Pancreas (tissue), 10 donors: ENCODE data around the gene ARHGEF38. TPM values are rescaled to one million over a fixed set of nuclear protein-coding genes. Genes with fewer than 3 reads are reported as not detected.

ENCODE experiments used
- ATAC-seq, 4 donors: fragments of 200-7000 bp; cut with Tn5 transposase; one replicate each; pipeline versions ENCODE4 v1.8.0 to v1.9.1; 2020; ENCODE audit warnings: mild to moderate bottlenecking in 4 of 4, moderate library complexity in 4 of 4
- DNase-seq, 6 donors: peaks; one replicate each; pipeline ENCODE4 v3.0.0-alpha.2; 2020
- FAIRE-seq: peaks from 2 replicates; lab custom pipeline; 2012; peaks lifted over from hg19 to GRCh38; lab: Jason Lieb, UNC
- H3K27ac ChIP-seq, 4 donors: fragments of 200-600 bp; sonication (generic); 1 replicate in 3 of 4; 2 replicates in 1 of 4; pipeline versions ENCODE4 v1.5.0 to v1.8.0; 2020
- H3K27me3 ChIP-seq, 4 donors: fragments of 200-600 bp; one replicate each; pipeline ENCODE4 v1.8.0; 2021
- H3K36me3 ChIP-seq, 3 donors: fragments of 200-600 bp; sonication (generic) in 1 of 3; one replicate each; pipeline versions ENCODE4 v1.5.0 to v1.8.0; 2020 to 2021
- H3K4me1 ChIP-seq, 3 donors: fragments of 200-600 bp; one replicate each; pipeline ENCODE4 v1.8.0; 2021
- H3K4me3 ChIP-seq, 4 donors: fragments of 200-600 bp; sonication (generic) in 2 of 4; one replicate each; pipeline versions ENCODE4 v1.5.0 to v1.8.0; 2020 to 2021
- H3K9me3 ChIP-seq, 4 donors: fragments of 200-600 bp; one replicate each; pipeline ENCODE4 v1.8.0; 2021
- CTCF ChIP-seq, 4 donors: fragments of 200-600 bp; sonication (generic) in 3 of 4; IDR thresholded peaks; one replicate each; pipeline versions ENCODE4 v1.5.0 to v1.8.0; 2021; ENCODE audit warnings: antibody characterized with exemption in 4 of 4
- WGBS, 2 donors: extraction: QIAGEN DNeasy Blood & Tissue Kit; methylation state at CpG; one replicate each; pipeline ENCODE4 v1.1.7; 2013; 5-methylcytosine and 5-hydroxymethylcytosine counted together
- intact Hi-C, 3 donors: fragments of 100-400 bp; cut with DNase I; formaldehyde crosslinking; loops; one replicate each; pipeline versions ENCODE4 v1.11.1 to v1.14.2; 2022
- polyA plus RNA-seq, 2 donors: library from polyadenylated mRNA; stranded (reverse); fragments of 200-250 nt; gene quantifications; one replicate each; pipeline ENCODE4 v1.2.3, GENCODE V29; 2013
- total RNA-seq, 6 donors: library from RNA; stranded (reverse); fragmentation: NEBNext Ultra II Directional in 4 of 6; extraction: Animal tissue kit (Norgen Biotek cat#: 25700) in 4 of 6; gene quantifications; one replicate each; pipeline versions ENCODE4 v1.2.1 to v1.2.4, GENCODE V29; 2021 to 2023
- donor health status: healthy with polysubstance abuse.
- donor health status: DM: no; HTN: no; CAD: no; lungs with moderate emphysema.
- donor health status: DM: no; HTN: no; CAD: no.
- donor health status: control.
- donor health status: control.
- donor health status: Bipolar disorder and iron deficiency.
- donor health status: DM: yes; HTN: yes; CAD: no.
- donor health status: DM: no; HTN: no; CAD: no.
- donor health status: DM: no; HTN: no; CAD: no.
- donor health status: DM: yes; HTN: yes; CAD: no.

ARHGEF38 gene
- total and polyA plus RNA-seq, 8 donors = 5.0 to 19.2 (median 8.2) TPM

DNA sequence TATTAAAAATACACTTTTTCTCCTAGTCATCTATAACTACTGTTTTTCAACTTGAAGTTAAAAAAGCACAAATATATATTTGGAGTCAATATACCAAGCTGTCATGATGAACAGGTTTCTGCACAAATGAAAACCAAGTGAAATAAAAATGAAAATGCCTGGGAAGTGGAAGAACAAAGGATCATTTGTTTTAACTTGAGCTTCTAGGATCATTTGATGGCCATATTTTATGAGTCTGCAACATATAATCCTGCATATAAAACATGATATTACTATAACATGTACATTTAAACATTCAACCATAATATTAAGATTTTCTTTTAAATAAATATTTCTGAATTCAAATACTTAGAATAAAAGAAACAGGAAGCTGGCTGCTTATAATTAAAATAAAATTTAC is 8.5 kb upstream of the ARHGEF38 start:
- H3K27ac ChIP-seq = peak overlapping the region in 2 of 4 donors; percentile 8 to 48
- DNase-seq (no peak), ATAC-seq (no peak), FAIRE-seq (peak; percentile 34)
- H3K27me3 ChIP-seq = no peaks in the 10 kb centered on the region
- no peak for TF ChIP-seq CTCF (IDR thresholded peaks at IDR 0.05)
- no peak overlapping the region for H3K4me3 ChIP-seq
- H3K36me3 ChIP-seq = no peaks in the 10 kb centered on the region
- no peaks in the 10 kb centered on the region for H3K9me3 ChIP-seq
- peaks cover 10 to 34% (median 24%) of the 10 kb centered on the region in 3 donors for H3K4me1 ChIP-seq
- intact Hi-C loops = no loop called here

DNA sequence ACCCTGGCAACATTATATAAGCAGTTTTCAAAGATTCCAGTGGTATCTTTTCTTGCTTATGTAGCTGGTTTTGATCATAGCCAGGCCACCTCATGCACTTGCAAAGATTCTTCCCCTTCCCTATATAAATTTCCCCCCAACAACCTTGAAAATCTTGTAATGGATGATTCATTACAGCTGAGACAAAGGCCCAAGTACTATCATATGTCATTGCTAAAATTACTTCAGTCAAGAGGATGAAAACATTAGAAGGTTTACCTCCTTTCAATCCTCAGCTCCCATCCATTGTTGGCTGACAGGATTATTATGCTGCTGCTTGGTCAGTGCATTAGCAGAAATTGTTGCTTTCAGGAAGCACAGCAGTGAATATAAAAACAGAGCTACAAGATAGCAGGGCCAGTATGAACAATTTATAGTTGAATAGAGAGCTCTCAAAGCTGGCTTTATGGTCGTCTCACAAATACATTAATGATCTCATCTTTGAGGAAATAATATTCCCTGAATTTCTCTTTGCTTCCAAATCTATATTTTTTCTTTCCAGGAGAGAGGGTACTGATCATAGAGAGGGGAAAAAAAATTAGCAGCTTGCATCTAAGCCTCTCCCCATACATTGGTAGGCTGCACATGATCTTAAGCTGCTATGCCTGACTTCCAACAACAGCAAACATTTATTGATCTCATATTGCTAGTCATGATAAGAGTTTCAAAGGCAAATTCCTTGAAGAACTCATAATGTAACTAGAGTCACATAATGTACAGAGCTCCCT is 7.7 kb upstream of the ARHGEF38 start:
- H3K27me3 ChIP-seq = no peaks in the 10 kb centered on the region
- no peak for TF ChIP-seq CTCF (IDR thresholded peaks at IDR 0.05)
- H3K36me3 ChIP-seq = no peaks in the 10 kb centered on the region
- 20 to 29% methylated on average over 1 of the region's 1 CpG for WGBS, 2 donors
- no peaks in the 10 kb centered on the region for H3K9me3 ChIP-seq
- ATAC-seq = peak in 2 of 4 donors; percentile 18 to 37
- FAIRE-seq = no peak
- intact Hi-C loops = no loop called here
- no peak for DNase-seq
- H3K27ac ChIP-seq = peak overlapping the region in 2 of 4 donors; percentile 8 to 48
- H3K4me3 ChIP-seq = no peak overlapping the region
- peaks cover 10 to 34% (median 24%) of the 10 kb centered on the region in 3 donors for H3K4me1 ChIP-seq

- intact Hi-C loops = no loop called here
- H3K9me3 ChIP-seq = no peaks in the 10 kb centered on the region
- TF ChIP-seq CTCF (IDR thresholded peaks at IDR 0.05) = no peak
- no peaks in the 10 kb centered on the region for H3K36me3 ChIP-seq
- DNase-seq (no peak), FAIRE-seq (no peak), ATAC-seq (no peak)
- H3K27me3 ChIP-seq = no peaks in the 10 kb centered on the region
- H3K4me3 ChIP-seq = no peak overlapping the region
- no peak overlapping the region for H3K27ac ChIP-seq
- peaks cover 21 to 46% (median 30%) of the 10 kb centered on the region in 3 donors for H3K4me1 ChIP-seq
Measured at GRCh38 chr4:105546086-105546485, 6.3 kb upstream of the ARHGEF38 start.

- H3K27me3 ChIP-seq = no peaks in the 10 kb centered on the region
- intact Hi-C loops = no loop called here
- no peak overlapping the region for H3K27ac ChIP-seq
- no peak overlapping the region for H3K4me3 ChIP-seq
- DNase-seq (no peak), FAIRE-seq (no peak), ATAC-seq (no peak)
- H3K4me1 ChIP-seq = peaks cover 22 to 45% (median 26%) of the 10 kb centered on the region in 3 donors
- TF ChIP-seq CTCF (IDR thresholded peaks at IDR 0.05) = no peak
- no peaks in the 10 kb centered on the region for H3K36me3 ChIP-seq
- H3K9me3 ChIP-seq = no peaks in the 10 kb centered on the region
Measured at GRCh38 chr4:105547769-105548168, 4.7 kb upstream of the ARHGEF38 start.

- DNase-seq (no peak), ATAC-seq (no peak), FAIRE-seq (no peak)
- intact Hi-C loops = no loop called here
- TF ChIP-seq CTCF (IDR thresholded peaks at IDR 0.05) = no peak
- Histone ChIP-seq H3K9me3 (no peaks in the 10 kb centered on the region), H3K27me3 (no peaks in the 10 kb centered on the region), H3K27ac (no peak overlapping the region), H3K4me3 (no peak overlapping the region), H3K36me3 (no peaks in the 10 kb centered on the region), H3K4me1 (peaks cover 22 to 42% (median 23%) of the 10 kb centered on the region in 3 donors)
- WGBS, 2 donors = 57 to 66% methylated on average over 1 of the region's 1 CpG
Measured at GRCh38 chr4:105548483-105548882, 3.9 kb upstream of the ARHGEF38 start.
